Measurements from ENCODE around the gene ADCYAP1R1. TPM values are rescaled to one million over a fixed set of nuclear protein-coding genes. Genes with fewer than 3 reads are reported as not detected.

ADCYAP1R1 gene
- polyA plus RNA-seq, 1 experiment, result not detected

GRCh38 chr7:31007634-31008033 is 44.5 kb upstream of the ADCYAP1R1 start:
- POLR2A ChIA-PET, result no interaction called here

DNA sequence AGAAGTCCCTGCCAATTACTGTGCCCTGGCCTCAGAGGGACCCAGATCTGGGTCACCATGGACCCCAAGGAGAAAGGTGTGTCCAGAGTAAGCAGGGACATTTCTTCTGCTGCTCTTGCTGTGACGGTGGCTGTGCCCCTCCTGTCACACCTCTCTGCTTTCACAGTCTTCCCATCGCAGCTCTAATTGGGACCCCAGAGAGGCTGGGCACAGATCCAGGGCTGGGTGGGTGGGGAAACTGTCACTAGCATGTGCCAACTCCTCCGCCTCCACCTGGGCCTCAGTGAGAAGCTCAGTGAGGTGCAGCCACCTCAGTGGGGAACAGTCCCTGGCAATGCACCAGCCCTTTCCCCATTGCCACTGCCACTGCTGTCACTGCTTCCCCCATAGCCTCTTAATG is 37.3 kb upstream of the ADCYAP1R1 start:
- Histone ChIP-seq H3K9me3 (ENCODE audit: control insufficient read depth, insufficient read depth, low read length) (no peaks in the 10 kb centered on the region), H3K27ac (ENCODE audit: low read depth, low read length) (no peak overlapping the region), H3K4me3 (ENCODE audit: low read depth, low read length) (no peak overlapping the region), H3K27me3 (ENCODE audit: control insufficient read depth, insufficient read depth, low read length) (peaks cover 3% of the 10 kb centered on the region)
- POLR2A ChIA-PET, result no interaction called here
- DNase-seq (ENCODE audit: low read depth, low spot score), result no peak
- TF ChIP-seq CTCF (IDR thresholded peaks at IDR 0.05; ENCODE audit: low read depth, low read length), result no peak
- CTCF ChIA-PET, result no interaction called here

More at GRCh38 chr7:31007634-31008033, 44.5 kb upstream of the ADCYAP1R1 start:
- Histone ChIP-seq H3K27me3 (ENCODE audit: control insufficient read depth, insufficient read depth, low read length) (peaks cover 5% of the 10 kb centered on the region), H3K4me3 (ENCODE audit: low read depth, low read length) (no peak overlapping the region), H3K27ac (ENCODE audit: low read depth, low read length) (no peak overlapping the region), H3K9me3 (ENCODE audit: control insufficient read depth, insufficient read depth, low read length) (no peaks in the 10 kb centered on the region)
- CTCF ChIA-PET, result no interaction called here
- TF ChIP-seq CTCF (IDR thresholded peaks at IDR 0.05; ENCODE audit: low read depth, low read length), result no peak
- no peak for DNase-seq (ENCODE audit: low read depth, low spot score)

DNA sequence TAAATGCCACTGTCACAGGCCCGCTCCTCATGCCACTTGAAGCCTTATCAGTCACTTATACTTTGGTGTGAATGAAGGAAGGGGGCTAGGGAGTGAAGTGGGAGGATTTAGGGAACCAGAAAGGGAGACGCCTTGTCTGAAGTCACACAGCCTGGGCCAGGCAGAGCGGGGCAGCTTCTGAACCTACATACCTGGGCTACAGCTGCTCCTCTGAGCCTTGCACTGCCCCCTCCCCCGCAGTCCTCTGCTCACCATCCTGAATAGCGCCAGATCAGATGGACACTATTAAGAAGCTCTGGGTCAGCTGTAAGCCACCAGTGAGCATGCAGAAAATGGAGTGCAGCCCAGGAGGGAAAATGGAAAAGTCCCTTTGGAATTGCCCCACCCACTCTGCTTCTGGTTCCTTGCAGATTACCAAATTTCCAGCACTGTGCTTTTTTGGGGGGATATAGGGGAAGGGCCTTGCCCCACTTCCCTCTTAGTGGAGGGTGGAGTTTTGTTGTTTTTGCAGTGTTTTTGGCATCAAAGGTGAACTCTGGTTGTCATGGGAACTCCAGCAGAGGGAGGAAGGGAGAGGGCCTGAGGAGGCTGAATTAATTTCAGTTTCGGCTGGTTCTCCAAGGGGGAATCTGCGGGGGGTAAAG is 35.0 kb upstream of the ADCYAP1R1 start:
- peaks cover 3% of the 10 kb centered on the region for H3K27me3 ChIP-seq (ENCODE audit: control insufficient read depth, insufficient read depth, low read length)
- no peak overlapping the region for H3K4me3 ChIP-seq (ENCODE audit: low read depth, low read length)
- ChIA-PET POLR2A (no interaction called here), CTCF (no interaction called here)
- H3K27ac ChIP-seq (ENCODE audit: low read depth, low read length), result no peak overlapping the region
- DNase-seq (ENCODE audit: low read depth, low spot score), result no peak
- H3K9me3 ChIP-seq (ENCODE audit: control insufficient read depth, insufficient read depth, low read length), result no peaks in the 10 kb centered on the region
- no peak for TF ChIP-seq CTCF (IDR thresholded peaks at IDR 0.05; ENCODE audit: low read depth, low read length)

- Histone ChIP-seq H3K27ac (ENCODE audit: low read depth, low read length) (no peak overlapping the region), H3K27me3 (ENCODE audit: control insufficient read depth, insufficient read depth, low read length) (peaks cover 3% of the 10 kb centered on the region), H3K4me3 (ENCODE audit: low read depth, low read length) (no peak overlapping the region), H3K9me3 (ENCODE audit: control insufficient read depth, insufficient read depth, low read length) (no peaks in the 10 kb centered on the region)
- no peak for TF ChIP-seq CTCF (IDR thresholded peaks at IDR 0.05; ENCODE audit: low read depth, low read length)
- ChIA-PET CTCF (no interaction called here), POLR2A (no interaction called here)
- no peak for DNase-seq (ENCODE audit: low read depth, low spot score)
Measured at GRCh38 chr7:31017721-31018120, 34.4 kb upstream of the ADCYAP1R1 start.

GRCh38 chr7:31019509-31019908 is 32.6 kb upstream of the ADCYAP1R1 start:
- Histone ChIP-seq H3K9me3 (ENCODE audit: control insufficient read depth, insufficient read depth, low read length) (no peaks in the 10 kb centered on the region), H3K27me3 (ENCODE audit: control insufficient read depth, insufficient read depth, low read length) (peaks cover 3% of the 10 kb centered on the region), H3K4me3 (ENCODE audit: low read depth, low read length) (no peak overlapping the region), H3K27ac (ENCODE audit: low read depth, low read length) (no peak overlapping the region)
- no peak for TF ChIP-seq CTCF (IDR thresholded peaks at IDR 0.05; ENCODE audit: low read depth, low read length)
- ChIA-PET CTCF (no interaction called here), POLR2A (no interaction called here)
- no peak for DNase-seq (ENCODE audit: low read depth, low spot score)
